Stimulated activated CD4-positive, alpha-beta T cell treated with anti-CD3 and anti-CD28 coated beads, Interleukin-12 subunit alpha, Interleukin-12 subunit beta, amount 100 ng/mL, for 4 hours (primary cell): ENCODE results near the gene CPT1C.

Experiments
- DNase-seq: peaks from one replicate; pipeline ENCODE4 v3.0.0-alpha.2; 2020

CPT1C gene

DNA sequence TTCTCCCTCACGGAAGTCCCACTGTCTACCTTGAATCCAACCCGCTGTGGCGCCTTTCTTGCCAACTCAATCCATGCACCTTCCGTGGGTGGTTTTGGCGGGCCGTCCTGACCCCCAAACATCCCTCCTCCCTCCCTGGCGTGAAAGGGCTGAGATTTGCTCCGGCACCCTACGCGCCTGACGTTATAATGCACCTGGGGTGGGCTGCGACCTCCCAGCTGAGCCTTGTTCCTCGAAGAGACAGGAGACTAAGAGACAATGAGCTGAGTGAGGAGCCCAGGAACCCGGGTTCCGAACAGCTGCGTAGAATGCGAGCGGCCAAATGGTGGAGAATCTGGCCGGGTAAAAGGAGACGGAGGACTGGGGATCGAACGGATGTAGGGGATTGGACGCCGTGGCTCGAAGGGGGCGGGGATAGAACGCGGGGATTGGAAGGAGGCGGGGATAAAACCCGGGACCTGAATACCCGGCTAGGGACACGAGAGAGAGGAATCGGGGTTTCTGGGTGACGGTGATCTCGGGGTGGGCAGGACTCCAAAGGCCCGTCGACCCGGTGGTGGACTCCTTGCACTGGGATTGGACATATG lies at the start of gene CPT1C:
CPT1C (plus strand) TSS at position 461 of the 587 bp plus-strand sequence. CDS start 1,137 bp downstream, outside the sequence.
- peak; percentile 57 for DNase-seq

DNA sequence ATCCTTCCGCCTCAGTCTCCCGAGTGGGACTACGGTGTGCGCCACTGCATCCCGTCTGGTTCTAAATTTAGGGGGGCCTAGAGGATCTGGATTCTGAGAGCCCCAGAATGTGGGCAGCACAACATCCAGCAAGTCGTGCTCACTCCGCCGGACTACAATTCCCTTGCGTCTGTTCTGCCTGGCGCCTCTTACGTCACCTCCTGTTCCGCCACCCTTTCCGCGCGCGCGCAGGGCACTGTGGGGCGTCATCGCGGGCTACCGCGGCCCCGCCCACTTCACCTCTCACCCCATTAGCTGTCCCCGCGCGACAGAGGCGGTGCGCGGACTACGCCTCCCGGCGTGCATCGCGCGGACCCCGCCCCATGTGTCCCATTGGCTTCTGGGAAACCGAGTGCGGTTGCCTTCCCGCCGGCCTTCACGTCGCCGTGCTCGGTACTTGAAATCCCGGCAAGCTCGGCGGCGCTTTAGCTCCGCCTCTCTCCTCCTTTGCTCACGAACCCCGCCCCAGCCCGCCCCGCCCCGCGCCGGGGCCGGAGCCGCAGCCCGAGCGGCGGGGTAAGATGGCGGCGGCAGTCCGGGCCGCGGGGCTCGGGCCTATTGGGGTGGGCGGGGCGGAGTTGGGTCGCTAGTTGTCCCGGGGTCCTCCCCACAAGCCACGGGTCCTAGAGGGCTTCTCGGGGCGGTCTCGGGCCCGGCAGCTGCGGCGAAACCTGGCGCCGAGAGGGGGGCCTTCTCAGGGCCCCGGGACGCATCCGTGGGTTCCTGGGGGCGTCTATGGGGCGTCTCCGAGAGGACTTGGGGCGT lies 49.0 kb upstream of the CPT1C start, which contains the start of gene SCAF1:
SCAF1 (plus strand) TSS at position 522 of the 804 bp plus-strand sequence. CDS start 2,818 bp downstream, outside the sequence.
- peak; percentile 98 for DNase-seq

DNA sequence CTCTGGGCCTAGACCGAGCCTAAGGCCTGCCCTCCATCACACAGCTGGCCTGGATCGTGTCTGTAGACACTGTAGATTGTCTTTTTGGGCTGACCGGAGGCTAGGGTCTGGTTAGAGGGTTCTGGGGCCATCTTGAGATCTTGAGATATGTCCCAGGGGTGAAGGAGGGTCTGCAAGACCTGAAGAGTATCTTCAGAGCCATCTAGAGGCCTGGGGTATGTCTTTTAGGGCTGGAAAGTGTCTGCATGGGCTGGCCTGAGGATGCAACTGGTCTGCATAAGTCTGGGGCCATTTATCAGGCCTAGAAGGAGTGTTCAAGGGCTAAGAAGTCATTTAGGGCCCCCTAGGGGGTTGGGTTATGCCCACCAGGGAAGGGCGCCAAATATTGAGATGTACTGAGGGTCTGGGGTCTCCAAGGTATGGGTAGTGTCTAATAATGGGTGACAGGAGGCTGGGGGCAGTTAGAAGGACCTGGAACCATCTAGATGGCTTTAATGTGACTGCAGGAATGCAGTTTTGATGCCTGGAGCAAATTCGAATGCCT lies 48.4 kb upstream of the CPT1C start:
- DNase-seq, result no peak

DNA sequence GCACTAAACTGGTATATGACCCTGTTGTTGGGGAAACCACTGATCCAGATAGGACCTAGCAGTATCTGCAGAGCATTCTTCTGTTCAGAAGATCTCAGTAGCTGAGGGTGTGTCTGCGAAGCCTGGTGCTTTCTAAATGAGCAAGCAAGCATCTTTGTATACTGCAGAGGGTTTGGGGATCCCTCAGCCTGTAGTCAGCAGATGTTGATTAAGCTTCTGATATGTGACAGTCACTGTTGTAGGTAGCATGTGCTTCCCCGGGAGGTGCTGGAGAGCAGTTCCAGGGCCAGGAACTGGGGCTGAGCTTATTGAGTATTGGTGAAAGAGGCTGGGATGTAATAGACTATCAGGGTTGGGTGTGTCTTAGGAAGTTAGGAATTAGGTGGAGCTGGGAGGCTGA lies 47.5 kb upstream of the CPT1C start:
- no peak for DNase-seq

DNA sequence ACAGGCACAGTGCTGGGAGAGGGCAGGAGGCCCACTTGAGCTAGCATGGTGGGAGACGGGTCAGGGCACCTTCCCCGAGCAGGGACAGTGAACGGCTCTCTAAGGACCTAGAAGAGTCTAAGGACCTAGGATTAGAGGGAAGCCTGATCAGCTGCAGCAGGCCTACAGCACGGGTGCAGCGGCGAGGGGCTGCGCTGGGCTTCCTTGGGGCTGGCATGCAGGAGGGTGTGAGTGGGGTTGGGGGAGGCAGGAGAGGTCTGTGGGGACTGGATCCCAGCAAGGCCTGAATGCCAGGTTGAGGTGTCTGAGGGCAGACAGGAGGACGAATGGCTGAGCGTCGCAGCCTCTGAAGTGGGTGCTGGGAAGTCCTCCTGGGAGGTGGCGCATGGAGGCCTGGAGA lies 45.3 kb upstream of the CPT1C start:
- DNase-seq, result no peak

DNA sequence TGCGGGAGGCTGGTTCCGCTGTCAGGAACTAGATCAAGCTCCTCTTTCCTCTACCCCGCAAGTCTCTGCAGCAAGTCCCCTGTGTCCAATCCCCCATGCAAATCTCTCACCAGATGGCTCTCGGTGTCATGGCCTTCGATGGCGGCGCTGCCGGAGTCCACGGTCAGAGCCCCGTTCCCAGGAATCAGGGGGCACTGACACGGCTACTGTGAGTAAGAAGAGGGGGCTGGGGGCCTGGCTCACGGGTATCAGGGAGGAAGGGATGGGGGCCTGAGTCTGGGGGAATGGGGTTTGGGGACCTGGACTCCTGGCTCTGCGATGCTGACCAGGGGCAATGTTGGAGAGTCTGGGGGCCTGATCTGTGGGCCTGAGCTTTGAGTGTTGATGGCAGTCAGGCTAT lies 44.9 kb upstream of the CPT1C start:
- no peak for DNase-seq

DNA sequence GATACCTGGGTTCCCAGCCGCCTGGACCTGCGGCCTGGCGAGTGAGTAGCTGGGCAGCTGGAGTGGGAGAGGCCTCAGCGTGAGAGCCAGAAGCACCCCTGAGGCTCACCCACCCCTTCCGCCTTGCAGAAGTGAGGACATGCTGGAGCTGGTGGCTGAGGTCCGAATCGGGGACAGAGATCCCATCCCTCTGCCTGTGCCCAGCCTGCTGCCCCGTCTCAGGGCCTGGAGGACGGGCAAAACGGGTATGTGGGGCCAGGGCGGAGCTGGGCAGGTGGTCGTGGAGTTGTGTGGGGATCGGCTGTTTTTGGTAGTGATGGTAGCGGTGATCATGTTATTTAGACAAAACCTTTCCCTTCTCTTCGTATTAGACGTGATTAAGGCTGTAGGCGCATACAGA lies 44.3 kb upstream of the CPT1C start:
- no peak for DNase-seq

DNA sequence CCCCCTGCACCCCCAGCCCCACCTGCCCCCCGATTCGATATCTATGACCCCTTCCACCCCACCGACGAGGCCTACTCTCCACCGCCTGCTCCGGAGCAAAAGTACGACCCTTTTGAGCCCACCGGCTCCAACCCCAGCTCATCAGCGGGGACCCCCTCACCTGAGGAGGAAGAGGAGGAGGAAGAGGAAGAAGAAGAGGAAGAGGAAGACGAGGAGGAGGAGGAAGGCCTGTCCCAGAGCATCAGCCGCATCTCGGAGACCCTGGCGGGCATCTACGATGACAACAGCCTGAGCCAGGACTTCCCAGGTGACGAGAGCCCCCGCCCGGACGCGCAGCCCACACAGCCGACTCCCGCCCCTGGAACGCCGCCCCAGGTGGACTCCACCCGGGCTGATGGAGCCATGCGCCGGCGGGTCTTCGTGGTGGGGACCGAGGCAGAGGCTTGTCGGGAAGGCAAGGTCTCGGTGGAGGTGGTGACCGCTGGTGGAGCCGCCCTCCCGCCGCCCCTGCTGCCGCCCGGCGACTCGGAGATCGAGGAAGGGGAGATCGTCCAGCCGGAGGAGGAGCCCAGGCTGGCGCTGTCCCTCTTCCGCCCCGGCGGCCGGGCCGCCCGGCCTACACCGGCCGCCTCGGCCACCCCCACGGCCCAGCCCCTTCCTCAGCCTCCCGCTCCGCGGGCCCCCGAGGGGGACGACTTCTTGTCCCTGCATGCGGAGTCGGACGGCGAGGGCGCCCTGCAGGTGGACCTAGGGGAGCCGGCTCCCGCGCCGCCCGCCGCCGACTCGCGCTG lies 39.7 kb upstream of the CPT1C start:
- DNase-seq, result no peak

DNA sequence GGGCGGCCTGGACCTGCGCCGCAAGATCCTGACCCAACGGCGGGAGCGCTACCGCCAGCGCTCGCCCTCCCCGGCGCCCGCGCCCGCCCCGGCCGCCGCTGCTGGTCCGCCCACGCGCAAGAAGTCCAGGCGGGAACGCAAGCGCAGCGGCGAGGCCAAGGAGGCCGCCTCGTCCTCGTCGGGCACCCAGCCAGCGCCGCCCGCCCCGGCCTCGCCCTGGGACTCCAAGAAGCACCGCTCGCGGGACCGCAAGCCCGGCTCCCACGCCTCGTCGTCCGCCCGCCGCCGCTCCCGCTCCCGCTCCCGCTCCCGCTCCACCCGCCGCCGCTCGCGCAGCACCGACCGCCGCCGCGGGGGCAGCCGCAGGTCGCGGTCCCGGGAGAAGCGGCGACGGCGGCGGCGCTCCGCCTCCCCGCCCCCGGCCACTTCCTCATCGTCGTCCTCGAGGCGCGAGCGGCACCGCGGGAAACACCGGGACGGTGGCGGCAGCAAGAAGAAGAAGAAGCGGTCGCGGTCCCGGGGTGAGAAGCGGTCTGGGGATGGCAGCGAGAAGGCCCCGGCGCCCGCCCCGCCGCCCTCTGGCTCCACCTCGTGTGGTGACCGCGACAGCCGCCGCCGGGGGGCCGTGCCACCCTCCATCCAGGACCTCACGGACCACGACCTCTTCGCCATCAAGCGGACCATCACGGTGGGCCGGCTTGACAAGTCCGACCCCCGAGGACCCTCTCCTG lies 38.9 kb upstream of the CPT1C start:
- no peak for DNase-seq

DNA sequence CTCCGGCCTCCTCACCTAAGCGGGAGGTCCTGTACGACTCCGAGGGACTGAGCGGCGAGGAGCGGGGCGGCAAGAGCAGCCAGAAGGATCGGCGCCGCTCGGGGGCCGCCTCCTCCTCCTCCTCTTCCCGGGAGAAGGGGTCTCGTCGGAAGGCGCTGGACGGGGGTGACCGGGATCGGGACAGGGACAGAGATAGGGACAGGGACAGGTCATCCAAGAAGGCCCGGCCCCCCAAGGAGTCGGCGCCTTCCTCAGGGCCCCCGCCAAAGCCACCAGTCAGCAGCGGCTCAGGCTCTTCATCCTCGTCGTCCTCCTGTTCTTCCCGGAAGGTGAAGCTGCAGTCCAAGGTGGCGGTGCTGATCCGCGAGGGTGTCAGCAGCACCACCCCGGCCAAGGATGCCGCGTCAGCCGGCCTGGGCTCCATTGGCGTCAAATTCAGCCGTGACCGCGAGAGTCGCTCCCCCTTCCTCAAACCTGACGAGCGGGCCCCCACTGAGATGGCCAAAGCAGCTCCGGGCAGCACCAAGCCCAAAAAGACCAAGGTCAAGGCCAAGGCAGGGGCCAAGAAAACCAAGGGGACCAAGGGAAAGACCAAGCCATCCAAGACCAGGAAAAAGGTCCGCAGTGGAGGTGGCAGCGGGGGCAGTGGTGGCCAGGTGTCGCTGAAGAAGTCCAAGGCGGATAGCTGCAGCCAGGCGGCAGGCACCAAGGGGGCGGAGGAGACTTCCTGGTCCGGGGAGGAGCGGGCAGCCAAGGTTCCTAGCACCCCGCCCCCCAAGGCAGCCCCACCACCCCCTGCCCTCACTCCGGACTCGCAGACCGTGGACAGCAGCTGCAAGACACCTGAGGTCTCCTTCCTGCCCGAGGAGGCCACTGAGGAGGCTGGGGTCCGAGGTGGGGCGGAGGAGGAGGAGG lies 38.1 kb upstream of the CPT1C start:
- no peak for DNase-seq

DNA sequence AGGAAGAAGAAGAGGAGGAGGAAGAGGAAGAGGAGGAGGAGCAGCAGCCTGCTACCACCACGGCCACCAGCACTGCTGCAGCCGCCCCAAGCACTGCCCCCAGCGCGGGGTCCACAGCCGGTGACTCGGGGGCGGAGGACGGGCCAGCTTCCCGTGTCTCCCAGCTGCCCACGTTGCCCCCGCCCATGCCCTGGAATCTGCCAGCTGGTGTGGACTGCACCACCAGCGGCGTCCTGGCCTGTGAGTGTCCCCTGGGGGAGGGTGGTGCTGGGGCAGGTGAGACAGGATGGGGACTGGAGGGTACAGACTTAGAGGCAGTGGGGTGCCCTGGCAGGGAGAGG lies 37.5 kb upstream of the CPT1C start:
- DNase-seq, result no peak

DNA sequence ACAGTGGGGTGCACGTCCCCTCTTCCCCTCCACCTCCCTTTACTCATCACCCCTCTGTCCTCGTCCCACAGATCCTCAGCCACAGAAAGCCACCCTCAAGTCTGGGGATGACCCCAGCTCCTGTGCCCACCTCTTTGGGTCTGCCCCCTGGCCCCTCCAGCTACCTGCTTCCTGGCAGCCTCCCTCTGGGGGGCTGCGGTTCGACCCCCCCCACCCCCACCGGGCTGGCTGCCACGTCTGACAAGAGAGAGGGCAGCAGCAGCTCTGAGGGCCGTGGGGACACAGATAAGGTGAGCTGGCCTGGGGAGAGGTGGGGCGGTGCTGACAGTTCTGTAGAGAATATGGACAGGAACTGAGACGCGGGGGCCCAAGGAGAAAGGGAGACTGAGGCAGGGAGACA lies 36.3 kb upstream of the CPT1C start:
- DNase-seq, result no peak

DNA sequence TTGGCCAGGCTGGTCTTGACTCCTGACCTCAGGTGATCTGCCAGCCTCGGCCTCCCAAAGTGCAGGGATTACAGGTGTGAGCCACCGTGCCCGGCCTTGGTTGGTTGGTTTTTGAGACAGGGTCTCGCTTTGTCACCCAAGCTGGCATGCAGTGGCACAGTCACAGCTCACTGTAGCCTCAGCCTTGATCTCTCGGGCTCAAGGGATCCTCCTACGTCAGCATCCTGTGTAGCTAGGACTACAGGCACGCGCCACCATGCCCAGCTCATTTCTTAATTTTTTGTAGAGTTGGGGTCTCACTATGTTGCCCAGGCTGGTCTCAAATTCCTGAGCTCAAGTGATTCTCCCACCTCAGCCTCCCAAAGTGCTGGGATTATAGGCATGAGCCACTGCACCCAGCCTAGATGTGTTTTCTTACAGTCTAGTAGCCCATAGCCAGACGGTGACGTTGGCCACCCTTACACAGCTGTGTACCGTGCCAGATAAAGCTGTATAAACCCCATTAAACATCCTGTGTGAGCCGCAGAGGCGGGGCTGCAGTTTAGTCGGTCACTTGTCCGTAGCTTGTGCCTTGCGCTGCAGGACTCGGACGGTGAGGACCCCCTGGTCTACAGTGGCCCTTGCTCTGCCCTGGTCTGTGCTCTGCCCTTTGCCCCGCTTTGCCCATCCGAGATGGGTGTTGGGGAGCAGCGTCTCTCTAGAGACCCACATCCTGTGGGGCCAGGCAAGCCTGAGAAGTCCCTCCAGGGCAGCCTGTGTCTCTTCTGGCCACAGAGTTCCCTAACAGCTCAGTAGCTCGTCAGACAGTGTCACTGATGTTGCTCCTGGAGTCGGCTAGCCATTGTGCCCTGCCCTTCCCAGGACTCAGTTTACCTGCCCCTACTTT lies 35.1 kb upstream of the CPT1C start:
- no peak for DNase-seq

DNA sequence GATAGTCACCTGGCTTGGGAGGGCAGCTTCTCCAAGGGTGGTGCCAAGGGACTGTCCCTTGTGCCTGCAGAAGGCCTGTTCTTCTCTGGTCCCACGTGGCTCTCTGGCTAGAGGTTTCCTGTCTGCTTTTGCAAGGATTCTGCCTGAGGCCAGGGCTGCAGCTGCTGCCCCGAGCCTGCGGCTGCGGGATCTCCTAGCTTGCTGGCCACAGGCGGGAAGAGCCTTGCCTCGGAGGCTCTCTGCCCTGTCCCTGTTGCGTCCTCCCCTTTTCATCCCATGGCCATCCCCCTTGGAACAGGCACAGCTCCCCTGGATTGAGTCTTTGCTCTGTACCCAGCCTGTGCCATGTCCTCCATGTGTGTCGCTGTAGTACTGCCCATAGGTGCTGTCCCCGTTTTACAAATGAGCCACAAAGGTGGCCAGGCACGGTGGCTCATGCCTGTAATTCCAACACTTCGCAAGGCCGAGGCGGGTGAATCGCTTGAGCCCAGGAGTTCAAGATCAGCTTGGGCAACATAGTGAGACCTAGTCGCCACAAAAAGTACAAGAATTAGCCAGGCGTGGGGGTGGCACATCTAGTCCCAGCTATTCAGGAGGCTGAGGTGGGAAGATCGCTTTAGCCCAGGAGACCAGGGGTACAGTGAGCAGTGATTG lies 34.3 kb upstream of the CPT1C start:
- no peak for DNase-seq

DNA sequence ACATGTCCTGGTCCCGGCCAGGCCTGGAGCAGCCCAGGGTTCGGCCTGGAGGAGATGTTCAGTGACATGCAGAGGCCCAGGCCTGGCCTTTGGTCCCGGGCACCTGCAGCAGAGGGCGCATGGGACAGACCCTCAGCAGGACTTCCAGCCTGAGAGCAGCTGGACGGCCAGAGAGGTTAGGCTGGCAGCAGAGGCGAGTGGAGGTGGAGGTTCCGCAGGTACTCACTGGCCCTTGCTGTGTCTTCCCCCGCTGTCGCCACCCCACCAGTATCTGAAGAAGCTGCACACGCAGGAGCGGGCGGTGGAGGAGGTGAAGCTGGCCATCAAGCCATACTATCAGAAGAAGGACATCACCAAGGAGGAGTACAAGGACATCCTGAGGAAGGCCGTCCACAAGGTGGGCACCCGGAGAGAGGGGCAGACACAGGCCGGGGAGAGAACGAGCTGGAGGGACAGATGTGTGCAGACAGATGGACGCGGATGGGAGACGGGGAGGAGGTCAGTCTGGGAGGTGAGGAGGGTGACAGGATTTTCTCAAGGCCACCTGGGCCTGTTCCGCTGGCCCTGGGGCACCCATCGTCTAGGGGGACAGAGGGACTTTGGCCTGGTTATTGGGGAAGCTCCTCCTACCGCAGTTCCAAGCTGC lies 33.3 kb upstream of the CPT1C start:
- DNase-seq, result no peak

DNA sequence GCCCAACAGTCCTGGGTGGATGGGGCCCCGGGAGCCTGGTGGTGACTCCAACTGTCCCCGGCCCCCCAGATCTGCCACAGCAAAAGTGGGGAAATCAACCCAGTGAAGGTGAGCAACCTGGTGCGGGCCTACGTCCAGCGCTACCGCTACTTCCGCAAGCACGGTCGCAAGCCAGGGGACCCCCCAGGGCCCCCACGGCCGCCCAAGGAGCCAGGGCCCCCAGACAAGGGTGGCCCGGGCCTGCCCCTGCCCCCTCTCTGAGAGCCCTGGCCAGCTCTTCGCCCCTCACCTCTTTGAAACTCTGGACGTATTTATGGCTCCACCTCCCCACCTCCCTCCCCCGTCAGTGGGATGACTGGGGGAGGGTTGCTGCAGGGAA lies 32.8 kb upstream of the CPT1C start:
- no peak for DNase-seq

DNA sequence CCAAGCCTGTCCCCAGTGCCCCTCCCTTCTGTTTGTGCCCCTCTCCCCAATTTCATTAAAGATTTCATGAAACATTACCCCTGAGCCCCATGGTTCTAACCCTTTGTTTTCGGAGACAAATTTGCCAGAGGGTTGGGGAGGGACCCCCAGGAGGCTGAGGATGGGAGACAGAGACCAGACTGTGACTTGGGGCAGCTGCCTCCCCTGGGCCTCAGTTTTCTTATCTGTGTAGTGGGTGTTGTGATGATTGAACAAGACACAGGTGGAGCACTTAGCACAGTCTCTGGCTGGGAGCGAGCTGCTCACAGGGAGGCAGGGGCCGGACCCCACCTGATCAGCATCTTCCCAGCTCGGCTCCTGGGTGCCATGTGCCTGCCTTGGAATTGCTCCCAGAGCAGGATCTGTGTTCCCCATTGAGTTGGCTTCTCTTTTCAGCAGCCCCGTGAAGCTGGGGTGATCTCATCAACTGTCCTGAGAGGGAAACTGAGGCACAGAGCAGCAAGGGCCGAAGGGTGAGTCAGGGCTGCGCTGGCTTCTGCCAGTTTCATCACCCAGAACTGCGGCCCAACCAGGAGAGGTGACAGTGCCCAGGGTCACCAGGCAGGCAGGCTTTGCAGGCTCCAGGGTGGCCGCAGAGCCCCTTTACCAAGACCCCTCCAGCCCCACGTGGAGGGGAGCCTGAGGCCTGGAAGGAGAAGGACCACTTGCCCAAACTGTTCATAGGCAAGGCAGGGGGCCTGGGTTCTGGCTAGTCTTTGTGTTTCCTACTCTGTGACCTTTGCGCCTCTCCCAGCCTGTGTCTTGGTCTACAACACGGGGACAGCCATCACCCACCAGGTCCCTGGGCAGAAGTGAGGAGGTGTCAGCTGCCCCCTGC lies 32.1 kb upstream of the CPT1C start:
- DNase-seq, result no peak

DNA sequence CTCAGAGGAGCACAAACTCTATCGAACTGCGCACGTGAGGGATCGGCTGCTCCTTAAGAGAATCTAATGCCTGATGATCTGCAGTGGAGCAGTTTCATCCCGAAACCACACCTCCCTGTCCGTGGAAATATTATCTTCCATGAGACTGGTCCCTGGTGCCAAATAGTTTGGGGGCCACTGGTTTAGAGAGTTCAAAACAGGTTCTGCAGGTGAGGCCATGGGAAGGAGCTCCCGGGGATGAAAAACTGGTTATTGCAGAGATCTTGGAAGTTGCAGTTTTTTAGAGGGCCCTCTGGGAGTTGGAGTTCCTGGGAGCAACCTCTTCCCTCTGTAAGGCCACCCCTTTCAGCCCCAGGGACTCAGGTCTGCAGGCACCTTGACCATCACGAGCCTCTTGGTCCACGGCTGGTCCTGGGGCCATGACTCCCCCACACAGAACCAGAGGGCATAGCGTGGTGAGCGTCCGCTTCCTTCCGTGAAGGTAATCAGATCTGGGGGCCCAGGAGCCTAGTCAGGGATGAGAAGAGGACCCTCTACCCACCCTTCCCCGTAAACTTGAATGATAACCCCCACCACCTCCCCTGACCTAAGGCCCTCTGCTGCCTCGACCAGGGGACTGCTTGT lies 30.5 kb upstream of the CPT1C start:
- DNase-seq, result no peak
